SK-N-SH (cell line): Measurements from ENCODE around the gene CACNA2D3. TPM values are rescaled to one million over a fixed set of nuclear protein-coding genes. Genes with fewer than 3 reads are reported as not detected.

Experiments
- CTCF ChIA-PET: fragments of 300-600, 350-600 bp; formaldehyde crosslinking; extraction: SDS; loops from one replicate; lab custom pipeline; 2021; lab: Yijun Ruan, JAX
- POLR2A ChIA-PET: fragments of 350-600 bp; sonication (Branson Sonifier 250); formaldehyde crosslinking; extraction: SDS; loops from one replicate; lab custom pipeline; 2020; ENCODE audit warnings: antibody characterized with exemption, inconsistent platforms; lab: Yijun Ruan, JAX
- DNase-seq: peaks from one replicate; pipeline ENCODE4 v3.0.0; 2012
- H2AFZ ChIP-seq: fragments of 200-600 bp; sonication (generic); 2 replicates; pipeline ENCODE4 v1.8.1; 2016; ENCODE audit warnings: antibody characterized with exemption, mild to moderate bottlenecking, low read depth
- H3F3A ChIP-seq: fragments of 200-600 bp; sonication (generic); replicated peaks from 2 replicates; pipeline ENCODE3; 2016; ENCODE audit warnings: antibody characterized with exemption, mild to moderate bottlenecking; ENCODE audit not compliant: insufficient read depth
- H3K27ac ChIP-seq, 2 experiments: fragments of 200-500 bp in 1 of 2; fragments of 200-600 bp in 1 of 2; sonication (Bioruptor generic) in 1 of 2; sonication (generic), shearing (Covaris generic) in 1 of 2; 2 replicates each; pipeline versions ENCODE4 v1.5.1 to v1.6.1; 2014 to 2016; ENCODE audit warnings: low read depth in 2 of 2, inconsistent platforms in 1 of 2, low read length in 1 of 2, mild to moderate bottlenecking in 1 of 2, mixed read lengths in 1 of 2
- H3K27me3 ChIP-seq: fragments of 200-600 bp; sonication (generic), shearing (Covaris generic); 2 replicates; pipeline ENCODE4 v1.6.1; 2016; ENCODE audit warnings: mixed run types; ENCODE audit not compliant: insufficient read depth
- H3K36me3 ChIP-seq, 2 experiments: fragments of 200-500 bp in 1 of 2; fragments of 200-600 bp in 1 of 2; sonication (Bioruptor generic) in 1 of 2; sonication (generic) in 1 of 2; replicated peaks in 1 of 2; 2 replicates each; pipeline versions ENCODE3 to v1.5.1; 2014 to 2016; ENCODE audit warnings: low read length in 1 of 2, mild to moderate bottlenecking in 1 of 2; ENCODE audit not compliant: insufficient read depth in 2 of 2, control insufficient read depth in 1 of 2
- H3K4me1 ChIP-seq, 2 experiments: fragments of 200-500 bp in 1 of 2; fragments of 200-600 bp in 1 of 2; sonication (Bioruptor generic) in 1 of 2; sonication (generic), shearing (Covaris generic) in 1 of 2; 2 replicates each; pipeline versions ENCODE4 v1.5.1 to v1.6.1; 2014 to 2016; ENCODE audit warnings: low read depth in 1 of 2, low read length in 1 of 2, mixed run types in 1 of 2; ENCODE audit not compliant: insufficient read depth in 2 of 2, control insufficient read depth in 1 of 2
- H3K4me2 ChIP-seq: fragments of 200-600 bp; sonication (generic), shearing (Covaris generic); 2 replicates; pipeline ENCODE4 v1.6.1; 2017; ENCODE audit warnings: mixed run types
- H3K4me3 ChIP-seq, 2 experiments: fragments of 200-500 bp in 1 of 2; fragments of 200-600 bp in 1 of 2; sonication (Bioruptor generic) in 1 of 2; sonication (generic), shearing (Covaris generic) in 1 of 2; 2 replicates each; pipeline versions ENCODE4 v1.5.1 to v1.8.1; 2014 to 2016; ENCODE audit warnings: low read depth in 2 of 2, inconsistent platforms in 1 of 2, low read length in 1 of 2, mild to moderate bottlenecking in 1 of 2, mixed read lengths in 1 of 2, moderate library complexity in 1 of 2
- H3K79me2 ChIP-seq: fragments of 200-600 bp; sonication (generic); 2 replicates; pipeline ENCODE4 v1.8.1; 2017; ENCODE audit warnings: mild to moderate bottlenecking; ENCODE audit not compliant: insufficient read depth
- H3K9ac ChIP-seq: fragments of 200-600 bp; sonication (generic); 2 replicates; pipeline ENCODE4 v1.6.1; 2017; ENCODE audit warnings: mixed run types
- H3K9me2 ChIP-seq: fragments of 200-600 bp; sonication (generic); 2 replicates; pipeline ENCODE4 v1.6.1; 2017; ENCODE audit warnings: mixed run types
- H3K9me3 ChIP-seq: fragments of 200-600 bp; sonication (generic); 2 replicates; pipeline ENCODE4 v1.6.1; 2017; ENCODE audit warnings: mixed run types, mild to moderate bottlenecking, moderate library complexity
- H4K20me1 ChIP-seq: fragments of 200-600 bp; sonication (generic); 2 replicates; pipeline ENCODE4 v1.6.1; 2017; ENCODE audit warnings: mild to moderate bottlenecking, mixed run types; ENCODE audit not compliant: insufficient read depth
- ELF1 ChIP-seq: IDR thresholded peaks from 2 replicates; pipeline ENCODE4 v1.4.0; 2012
- EP300 ChIP-seq, 2 experiments: IDR thresholded peaks; 2 replicates each; pipeline versions ENCODE4 v1.4.0 to v1.6.1; 2012; ENCODE audit warnings: borderline replicate concordance in 1 of 2, low read depth in 1 of 2, low read length in 1 of 2
- FOSL2 ChIP-seq: IDR thresholded peaks from 2 replicates; pipeline ENCODE4 v1.4.0; 2012; ENCODE audit warnings: low read depth, mild to moderate bottlenecking, moderate library complexity, borderline replicate concordance
- FOXM1 ChIP-seq: IDR thresholded peaks from 2 replicates; pipeline ENCODE4 v1.4.0; 2012; ENCODE audit warnings: low read depth, mild to moderate bottlenecking
- GATA2 ChIP-seq: sonication (generic); formaldehyde crosslinking; IDR thresholded peaks from 2 replicates; pipeline ENCODE4 v1.5.0; 2020; ENCODE audit warnings: mild to moderate bottlenecking, missing genetic modification reagents
- NFIC ChIP-seq: IDR thresholded peaks from 2 replicates; pipeline ENCODE4 v1.4.0; 2012; ENCODE audit warnings: borderline replicate concordance
- NRF1 ChIP-seq: IDR thresholded peaks from 2 replicates; pipeline ENCODE4 v1.6.1; 2012; ENCODE audit warnings: low read depth, mild to moderate bottlenecking, low read length
- RFX5 ChIP-seq: IDR thresholded peaks from 2 replicates; pipeline ENCODE4 v1.6.1; 2012; ENCODE audit warnings: mild to moderate bottlenecking, improper control_type of control experiment, low read length
- SIN3A ChIP-seq: IDR thresholded peaks from 2 replicates; pipeline ENCODE4 v1.6.1; 2012; ENCODE audit warnings: low read depth, mild to moderate bottlenecking, low read length, moderate library complexity, borderline replicate concordance
- TAF1 ChIP-seq: IDR thresholded peaks from 2 replicates; pipeline ENCODE4 v1.6.1; 2012; ENCODE audit warnings: low read depth, mild to moderate bottlenecking, low read length, moderate library complexity, borderline replicate concordance
- TEAD4 ChIP-seq: IDR thresholded peaks from 2 replicates; pipeline ENCODE4 v1.4.0; 2012; ENCODE audit warnings: mild to moderate bottlenecking, borderline replicate concordance; ENCODE audit not compliant: insufficient read depth
- WGBS: methylation state at CpG from one replicate; pipeline ENCODE4 v1.1.6; 2017; ENCODE audit warnings: low lambda C conversion rate; 5-methylcytosine and 5-hydroxymethylcytosine counted together
- polyA plus RNA-seq, 3 experiments: library from polyadenylated mRNA; depleted of rRNA; stranded (reverse); fragments of >200 nt; gene quantifications; 2 replicates each; pipeline ENCODE4 v1.2.3, GENCODE V29; 2012
- TF ChIP-seq, protein P1 (sequence below): fragments of 200-600 bp; sonication (generic); IDR thresholded peaks from 2 replicates; pipeline ENCODE4 v1.6.1; 2017; ENCODE audit warnings: antibody characterized with exemption, mild to moderate bottlenecking, moderate library complexity
- TF ChIP-seq, protein P2 (sequence below): IDR thresholded peaks from 2 replicates; pipeline ENCODE4 v1.4.0; 2012; ENCODE audit warnings: low read depth, borderline replicate concordance
- TF ChIP-seq, protein P3 (sequence below): IDR thresholded peaks from 2 replicates; pipeline ENCODE4 v1.6.1; 2012; ENCODE audit warnings: mild to moderate bottlenecking, low read depth, low read length, moderate library complexity

CACNA2D3 gene
- polyA plus RNA-seq, 1 of the 3 experiments (the other 2 are of a cell fraction), result 0.15 TPM

DNA sequence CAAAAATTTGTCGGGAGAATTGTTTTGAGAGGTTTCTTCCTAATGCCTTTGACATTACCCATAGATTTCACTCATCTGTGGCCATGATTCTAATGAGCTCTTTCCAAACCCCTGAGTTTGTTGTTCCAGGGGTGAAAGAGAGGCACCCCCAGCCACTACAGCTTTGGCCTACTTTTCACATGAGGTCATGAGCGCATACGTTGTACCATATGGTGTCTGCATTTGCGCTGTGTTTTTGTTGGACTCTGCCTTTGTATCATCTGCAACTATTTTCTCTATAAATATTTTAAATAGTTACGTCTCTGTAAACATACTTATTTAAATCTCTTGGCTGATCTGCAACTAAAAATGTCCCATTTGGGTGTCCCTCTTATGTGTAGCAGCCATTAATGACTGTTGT, 697.6 kb downstream of the CACNA2D3 start:
- Histone ChIP-seq H3K79me2 (no peaks in the 10 kb centered on the region), H3K9me3 (no peaks in the 10 kb centered on the region), H3F3A (no peaks in the 10 kb centered on the region), H3K9ac (no peak overlapping the region), H3K27ac (no peak overlapping the region), H3K4me2 (no peak overlapping the region), H3K27me3 (no peaks in the 10 kb centered on the region), H3K4me1 (no peaks in the 10 kb centered on the region), H4K20me1 (no peaks in the 10 kb centered on the region), H3K36me3 (no peaks in the 10 kb centered on the region), H3K4me3 (no peak overlapping the region), H3K9me2 (no peaks in the 10 kb centered on the region), H2AFZ (no peak overlapping the region)
- no peak for TF ChIP-seq FOXM1
- ChIA-PET CTCF (no interaction called here), POLR2A (no interaction called here)
- 67% methylated on average over 5 of the region's 5 CpGs for WGBS
- DNase-seq, result no peak

DNA sequence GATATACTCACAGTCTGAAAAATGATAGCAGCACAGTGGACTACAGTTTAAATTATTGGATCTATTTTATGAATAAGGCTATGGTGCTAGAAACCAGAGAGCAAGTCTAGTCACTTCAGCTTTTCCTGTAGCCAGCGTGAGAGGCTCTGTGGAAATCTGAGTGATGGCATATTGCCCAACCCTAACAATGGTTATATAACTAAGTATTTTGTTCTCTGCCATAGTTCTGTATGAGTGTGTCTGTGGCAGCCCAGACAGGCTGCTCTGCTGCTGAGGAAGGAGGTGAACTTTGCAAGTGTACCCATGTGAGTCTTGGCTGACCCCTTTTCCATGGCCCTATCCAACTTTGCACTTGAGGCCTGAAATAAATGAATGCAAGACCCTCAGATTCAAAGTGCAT, 699.9 kb downstream of the CACNA2D3 start:
- no peaks in the 10 kb centered on the region for H3K4me1 ChIP-seq
- CTCF ChIA-PET, result no interaction called here
- no peaks in the 10 kb centered on the region for H3F3A ChIP-seq
- no peaks in the 10 kb centered on the region for H3K9me3 ChIP-seq
- no peaks in the 10 kb centered on the region for H3K79me2 ChIP-seq
- no peak overlapping the region for H3K4me2 ChIP-seq
- no peaks in the 10 kb centered on the region for H3K36me3 ChIP-seq
- H3K9ac ChIP-seq, result no peak overlapping the region
- TF ChIP-seq TEAD4, result no peak
- no peak for TF ChIP-seq EP300 (IDR thresholded peaks at IDR 0.05; ENCODE audit: borderline replicate concordance in 1 of 2, low read depth in 1 of 2, low read length in 1 of 2)
- TF ChIP-seq, protein P1, sequence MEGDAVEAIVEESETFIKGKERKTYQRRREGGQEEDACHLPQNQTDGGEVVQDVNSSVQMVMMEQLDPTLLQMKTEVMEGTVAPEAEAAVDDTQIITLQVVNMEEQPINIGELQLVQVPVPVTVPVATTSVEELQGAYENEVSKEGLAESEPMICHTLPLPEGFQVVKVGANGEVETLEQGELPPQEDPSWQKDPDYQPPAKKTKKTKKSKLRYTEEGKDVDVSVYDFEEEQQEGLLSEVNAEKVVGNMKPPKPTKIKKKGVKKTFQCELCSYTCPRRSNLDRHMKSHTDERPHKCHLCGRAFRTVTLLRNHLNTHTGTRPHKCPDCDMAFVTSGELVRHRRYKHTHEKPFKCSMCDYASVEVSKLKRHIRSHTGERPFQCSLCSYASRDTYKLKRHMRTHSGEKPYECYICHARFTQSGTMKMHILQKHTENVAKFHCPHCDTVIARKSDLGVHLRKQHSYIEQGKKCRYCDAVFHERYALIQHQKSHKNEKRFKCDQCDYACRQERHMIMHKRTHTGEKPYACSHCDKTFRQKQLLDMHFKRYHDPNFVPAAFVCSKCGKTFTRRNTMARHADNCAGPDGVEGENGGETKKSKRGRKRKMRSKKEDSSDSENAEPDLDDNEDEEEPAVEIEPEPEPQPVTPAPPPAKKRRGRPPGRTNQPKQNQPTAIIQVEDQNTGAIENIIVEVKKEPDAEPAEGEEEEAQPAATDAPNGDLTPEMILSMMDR, result no peak
- no peak for TF ChIP-seq GATA2 (CRISPR knock-in tag)
- no peak for TF ChIP-seq RFX5
- TF ChIP-seq, protein P2, sequence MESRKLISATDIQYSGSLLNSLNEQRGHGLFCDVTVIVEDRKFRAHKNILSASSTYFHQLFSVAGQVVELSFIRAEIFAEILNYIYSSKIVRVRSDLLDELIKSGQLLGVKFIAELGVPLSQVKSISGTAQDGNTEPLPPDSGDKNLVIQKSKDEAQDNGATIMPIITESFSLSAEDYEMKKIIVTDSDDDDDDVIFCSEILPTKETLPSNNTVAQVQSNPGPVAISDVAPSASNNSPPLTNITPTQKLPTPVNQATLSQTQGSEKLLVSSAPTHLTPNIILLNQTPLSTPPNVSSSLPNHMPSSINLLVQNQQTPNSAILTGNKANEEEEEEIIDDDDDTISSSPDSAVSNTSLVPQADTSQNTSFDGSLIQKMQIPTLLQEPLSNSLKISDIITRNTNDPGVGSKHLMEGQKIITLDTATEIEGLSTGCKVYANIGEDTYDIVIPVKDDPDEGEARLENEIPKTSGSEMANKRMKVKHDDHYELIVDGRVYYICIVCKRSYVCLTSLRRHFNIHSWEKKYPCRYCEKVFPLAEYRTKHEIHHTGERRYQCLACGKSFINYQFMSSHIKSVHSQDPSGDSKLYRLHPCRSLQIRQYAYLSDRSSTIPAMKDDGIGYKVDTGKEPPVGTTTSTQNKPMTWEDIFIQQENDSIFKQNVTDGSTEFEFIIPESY, result no peak
- TF ChIP-seq SIN3A, result no peak
- TF ChIP-seq FOSL2, result no peak
- TF ChIP-seq, protein P3, sequence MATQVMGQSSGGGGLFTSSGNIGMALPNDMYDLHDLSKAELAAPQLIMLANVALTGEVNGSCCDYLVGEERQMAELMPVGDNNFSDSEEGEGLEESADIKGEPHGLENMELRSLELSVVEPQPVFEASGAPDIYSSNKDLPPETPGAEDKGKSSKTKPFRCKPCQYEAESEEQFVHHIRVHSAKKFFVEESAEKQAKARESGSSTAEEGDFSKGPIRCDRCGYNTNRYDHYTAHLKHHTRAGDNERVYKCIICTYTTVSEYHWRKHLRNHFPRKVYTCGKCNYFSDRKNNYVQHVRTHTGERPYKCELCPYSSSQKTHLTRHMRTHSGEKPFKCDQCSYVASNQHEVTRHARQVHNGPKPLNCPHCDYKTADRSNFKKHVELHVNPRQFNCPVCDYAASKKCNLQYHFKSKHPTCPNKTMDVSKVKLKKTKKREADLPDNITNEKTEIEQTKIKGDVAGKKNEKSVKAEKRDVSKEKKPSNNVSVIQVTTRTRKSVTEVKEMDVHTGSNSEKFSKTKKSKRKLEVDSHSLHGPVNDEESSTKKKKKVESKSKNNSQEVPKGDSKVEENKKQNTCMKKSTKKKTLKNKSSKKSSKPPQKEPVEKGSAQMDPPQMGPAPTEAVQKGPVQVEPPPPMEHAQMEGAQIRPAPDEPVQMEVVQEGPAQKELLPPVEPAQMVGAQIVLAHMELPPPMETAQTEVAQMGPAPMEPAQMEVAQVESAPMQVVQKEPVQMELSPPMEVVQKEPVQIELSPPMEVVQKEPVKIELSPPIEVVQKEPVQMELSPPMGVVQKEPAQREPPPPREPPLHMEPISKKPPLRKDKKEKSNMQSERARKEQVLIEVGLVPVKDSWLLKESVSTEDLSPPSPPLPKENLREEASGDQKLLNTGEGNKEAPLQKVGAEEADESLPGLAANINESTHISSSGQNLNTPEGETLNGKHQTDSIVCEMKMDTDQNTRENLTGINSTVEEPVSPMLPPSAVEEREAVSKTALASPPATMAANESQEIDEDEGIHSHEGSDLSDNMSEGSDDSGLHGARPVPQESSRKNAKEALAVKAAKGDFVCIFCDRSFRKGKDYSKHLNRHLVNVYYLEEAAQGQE, result no peak
- no peak for TF ChIP-seq NRF1
- TF ChIP-seq ELF1, result no peak
- no peak for TF ChIP-seq NFIC
- TF ChIP-seq TAF1, result no peak
- no peak overlapping the region for H3K4me3 ChIP-seq
- H3K9me2 ChIP-seq, result no peaks in the 10 kb centered on the region
- no peak overlapping the region for H2AFZ ChIP-seq
- DNase-seq, result no peak
- no peaks in the 10 kb centered on the region for H3K27me3 ChIP-seq
- POLR2A ChIA-PET, result no interaction called here
- H4K20me1 ChIP-seq, result no peaks in the 10 kb centered on the region
- WGBS, result 29% methylated on average over 1 of the region's 1 CpG
- no peak overlapping the region for H3K27ac ChIP-seq
